ENCODE measurements around the gene UTF1.

UTF1 gene

DNA sequence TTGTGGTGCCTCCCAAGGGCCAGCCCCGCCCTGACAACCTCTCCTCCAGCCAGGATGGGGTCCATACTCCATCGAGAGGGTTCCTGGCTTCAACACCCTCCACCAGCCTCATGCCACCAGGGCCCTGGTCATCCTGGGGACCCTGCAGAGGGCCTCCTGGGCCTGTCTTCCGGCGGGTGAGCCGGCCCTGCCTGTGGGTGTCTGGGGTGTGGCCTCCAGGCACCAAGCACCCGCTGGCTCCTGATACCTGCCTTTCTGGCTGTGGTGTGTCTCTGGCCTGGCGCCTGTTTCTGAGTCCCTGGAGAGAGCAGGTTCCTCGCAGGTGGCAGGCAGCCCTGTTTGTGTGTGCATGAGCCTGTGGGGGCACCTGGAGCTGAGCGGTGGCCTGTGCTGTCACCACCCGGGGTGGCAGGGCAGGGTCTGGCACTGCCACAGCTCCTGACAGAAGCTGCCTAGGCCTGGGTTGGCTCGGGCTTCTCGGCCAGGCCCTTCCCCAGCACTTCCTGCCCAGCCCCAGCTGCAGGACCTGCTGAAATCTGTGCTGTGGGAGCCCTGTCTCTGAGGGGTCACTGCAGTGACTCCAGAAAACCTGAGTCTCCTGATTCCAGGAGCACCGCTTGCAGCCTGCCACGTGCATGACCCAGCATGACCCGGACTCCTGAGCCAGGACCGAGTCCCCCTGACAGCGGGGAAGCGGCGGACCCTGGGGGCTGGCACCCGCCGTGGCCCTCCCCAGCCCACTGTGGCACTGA is 28.2 kb downstream of the UTF1 start:
- in situ Hi-C loops (cut with MboI; ENCODE audit: low sequenced_read_pairs, unreplicated experiment) = no loop called here
- DNase-seq (ENCODE audit: low spot score) = no peak
- no peak for TF ChIP-seq CTCF (IDR thresholded peaks at IDR 0.05; ENCODE audit: borderline replicate concordance, control extremely low read depth, extremely low read depth, insufficient read depth, missing control alignments)

- TF ChIP-seq CTCF (IDR thresholded peaks at IDR 0.05; ENCODE audit: borderline replicate concordance, control extremely low read depth, extremely low read depth, insufficient read depth, missing control alignments) = no peak
- DNase-seq (ENCODE audit: low spot score) = no peak
- in situ Hi-C loops (cut with MboI; ENCODE audit: low sequenced_read_pairs, unreplicated experiment) = no loop called here
Observed at GRCh38 chr10:133258818-133259601, 29.0 kb downstream of the UTF1 start.

DNA sequence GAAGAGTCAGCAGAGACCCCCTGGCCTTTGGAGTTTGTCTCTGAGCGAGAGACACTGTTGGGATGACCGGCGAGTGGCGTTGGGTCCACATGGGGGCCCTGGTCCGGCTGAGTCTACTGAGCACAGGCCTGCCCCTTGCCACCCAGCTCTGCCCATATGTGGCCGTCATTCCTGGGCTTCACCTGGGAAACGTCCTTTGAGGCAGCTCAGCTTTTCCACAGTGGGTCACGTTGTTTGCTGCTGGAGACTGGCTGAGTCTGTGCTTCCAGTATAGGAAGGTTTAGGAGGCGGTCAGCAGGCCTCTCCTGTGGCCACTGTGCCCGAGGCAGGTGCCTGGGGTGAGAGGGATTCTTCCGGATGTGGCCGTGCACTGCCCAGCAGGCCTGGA is 29.6 kb downstream of the UTF1 start:
- DNase-seq (ENCODE audit: low spot score) = no peak
- in situ Hi-C loops (cut with MboI; ENCODE audit: low sequenced_read_pairs, unreplicated experiment) = no loop called here

DNA sequence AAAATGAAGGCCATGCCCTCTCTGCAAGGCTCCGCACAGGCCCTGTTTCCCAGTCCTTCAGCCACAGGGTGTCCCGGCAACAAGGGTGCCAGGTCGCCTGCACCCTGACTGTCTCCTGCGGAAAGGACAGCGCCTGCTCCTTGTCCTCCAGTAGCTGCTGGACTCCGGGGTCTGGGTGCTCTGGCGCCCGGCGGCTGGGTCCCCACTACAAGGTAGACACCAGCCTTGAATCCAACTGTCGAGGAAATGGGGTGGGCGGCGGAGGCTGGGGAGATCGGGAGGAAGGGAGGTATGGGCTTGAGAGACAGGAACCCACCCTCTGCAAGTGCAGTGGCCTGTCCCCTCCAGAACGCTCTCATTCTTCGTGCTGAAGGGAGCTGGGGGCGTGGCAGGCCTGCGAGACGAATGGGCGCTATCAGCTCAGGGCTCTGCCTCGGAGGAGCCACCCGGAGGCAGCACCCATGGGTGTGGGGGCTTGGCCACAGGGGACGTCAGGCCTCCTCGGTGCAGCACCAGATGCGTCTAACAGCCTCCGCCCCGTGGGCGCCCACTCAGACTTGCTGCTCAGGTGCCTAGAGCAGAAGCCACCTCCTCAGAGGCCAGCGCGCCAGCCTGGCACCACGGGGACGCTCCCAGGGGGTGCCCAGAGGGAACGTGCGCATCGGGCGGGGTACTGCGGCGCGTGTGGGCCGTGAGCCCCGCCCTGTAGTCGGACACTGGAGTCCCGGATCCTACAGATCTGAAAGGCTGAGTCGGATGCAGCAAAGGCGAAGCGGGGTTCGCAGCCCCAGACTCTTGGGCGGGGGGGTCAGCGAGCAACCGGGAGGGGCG is 31.1 kb downstream of the UTF1 start:
- no peak for TF ChIP-seq CTCF (IDR thresholded peaks at IDR 0.05; ENCODE audit: borderline replicate concordance, control extremely low read depth, extremely low read depth, insufficient read depth, missing control alignments)
- peak; percentile 81 for DNase-seq (ENCODE audit: low spot score)
- in situ Hi-C loops (cut with MboI; ENCODE audit: low sequenced_read_pairs, unreplicated experiment) = no loop called here

More for the DNA sequence above, 29.6 kb downstream of the UTF1 start:
- TF ChIP-seq CTCF (IDR thresholded peaks at IDR 0.05; ENCODE audit: borderline replicate concordance, control extremely low read depth, extremely low read depth, insufficient read depth, missing control alignments) = no peak

- no peak for TF ChIP-seq CTCF (IDR thresholded peaks at IDR 0.05; ENCODE audit: borderline replicate concordance, control extremely low read depth, extremely low read depth, insufficient read depth, missing control alignments)
- DNase-seq (ENCODE audit: low spot score) = peak; percentile 97
- in situ Hi-C loops (cut with MboI; ENCODE audit: low sequenced_read_pairs, unreplicated experiment) = no loop called here
Observed at GRCh38 chr10:133261726-133262325, 31.8 kb downstream of the UTF1 start.

GRCh38 chr10:133262696-133263095 is 32.7 kb downstream of the UTF1 start:
- no peak for TF ChIP-seq CTCF (IDR thresholded peaks at IDR 0.05; ENCODE audit: borderline replicate concordance, control extremely low read depth, extremely low read depth, insufficient read depth, missing control alignments)
- in situ Hi-C loops (cut with MboI; ENCODE audit: low sequenced_read_pairs, unreplicated experiment) = no loop called here

More at GRCh38 chr10:133262696-133263095, 32.7 kb downstream of the UTF1 start:
- no peak for DNase-seq (ENCODE audit: low spot score)
